Measurements from ENCODE around the gene INKA1.
"Not testable (repeated sequence)": the region's sequence is repeated elsewhere in the genome, so short reads cannot be mapped to it uniquely, and the experiment has no call there.

Gene INKA1

GRCh38 chr3:49775538-49775937 is 27.5 kb upstream of the INKA1 start:
- no peak for DNase-seq (ENCODE audit: low read depth)
- H3K27me3 ChIP-seq (replicated peaks; ENCODE audit: control insufficient read depth, insufficient read depth, low read length): no peaks in the 10 kb centered on the region
- H3K9ac ChIP-seq (ENCODE audit: low read length): no peak overlapping the region
- H3K4me3 ChIP-seq (ENCODE audit: low read length): no peak overlapping the region
- peaks cover 2% of the 10 kb centered on the region for H3K36me3 ChIP-seq (ENCODE audit: control insufficient read depth, insufficient read depth, low read length, severe bottlenecking)
- no peaks in the 10 kb centered on the region for H3K9me3 ChIP-seq (ENCODE audit: control insufficient read depth, low read length)
- H3K4me1 ChIP-seq (ENCODE audit: control insufficient read depth, insufficient read depth, low read length): peaks cover 4% of the 10 kb centered on the region

GRCh38 chr3:49776101-49776500 is 27.0 kb upstream of the INKA1 start:
- H3K9me3 ChIP-seq (ENCODE audit: control insufficient read depth, low read length); H3K36me3 ChIP-seq (ENCODE audit: control insufficient read depth, insufficient read depth, low read length, severe bottlenecking): not testable (repeated sequence)

GRCh38 chr3:49779358-49780079 is 23.5 kb upstream of the INKA1 start:
- H3K4me3 ChIP-seq (ENCODE audit: low read length): no peak overlapping the region
- H3K9ac ChIP-seq (ENCODE audit: low read length): no peak overlapping the region
- no peaks in the 10 kb centered on the region for H3K27me3 ChIP-seq (replicated peaks; ENCODE audit: control insufficient read depth, insufficient read depth, low read length)
- peaks cover 16% of the 10 kb centered on the region for H3K4me1 ChIP-seq (ENCODE audit: control insufficient read depth, insufficient read depth, low read length)
- H3K9me3 ChIP-seq (ENCODE audit: control insufficient read depth, low read length): no peaks in the 10 kb centered on the region
- peaks cover 9% of the 10 kb centered on the region for H3K36me3 ChIP-seq (ENCODE audit: control insufficient read depth, insufficient read depth, low read length, severe bottlenecking)
- DNase-seq (ENCODE audit: low read depth): no peak

More at GRCh38 chr3:49776101-49776500, 27.0 kb upstream of the INKA1 start:
- not testable (repeated sequence) for H3K27me3 ChIP-seq (replicated peaks; ENCODE audit: control insufficient read depth, insufficient read depth, low read length); H3K9ac ChIP-seq (ENCODE audit: low read length); H3K4me3 ChIP-seq (ENCODE audit: low read length); H3K4me1 ChIP-seq (ENCODE audit: control insufficient read depth, insufficient read depth, low read length); DNase-seq (ENCODE audit: low read depth)

- Histone ChIP-seq H3K27me3 (replicated peaks; ENCODE audit: control insufficient read depth, insufficient read depth, low read length) (no peaks in the 10 kb centered on the region), H3K4me3 (ENCODE audit: low read length) (no peak overlapping the region), H3K9ac (ENCODE audit: low read length) (peak overlapping the region; percentile 4), H3K36me3 (ENCODE audit: control insufficient read depth, insufficient read depth, low read length, severe bottlenecking) (peaks cover 9% of the 10 kb centered on the region), H3K9me3 (ENCODE audit: control insufficient read depth, low read length) (no peaks in the 10 kb centered on the region), H3K4me1 (ENCODE audit: control insufficient read depth, insufficient read depth, low read length) (peaks cover 21% of the 10 kb centered on the region)
- DNase-seq (ENCODE audit: low read depth): no peak
Measured at GRCh38 chr3:49780080-49780974, 22.7 kb upstream of the INKA1 start.

GRCh38 chr3:49780975-49781365 is 22.1 kb upstream of the INKA1 start:
- not testable (repeated sequence) for H3K27me3 ChIP-seq (replicated peaks; ENCODE audit: control insufficient read depth, insufficient read depth, low read length); H3K4me3 ChIP-seq (ENCODE audit: low read length); H3K36me3 ChIP-seq (ENCODE audit: control insufficient read depth, insufficient read depth, low read length, severe bottlenecking); DNase-seq (ENCODE audit: low read depth); H3K9me3 ChIP-seq (ENCODE audit: control insufficient read depth, low read length)
- Histone ChIP-seq H3K9ac (ENCODE audit: low read length) (peak overlapping the region; percentile 4), H3K4me1 (ENCODE audit: control insufficient read depth, insufficient read depth, low read length) (peaks cover 23% of the 10 kb centered on the region)

- H3K27me3 ChIP-seq (replicated peaks; ENCODE audit: control insufficient read depth, insufficient read depth, low read length): no peaks in the 10 kb centered on the region
- DNase-seq (ENCODE audit: low read depth): peak; percentile 10
- H3K36me3 ChIP-seq (ENCODE audit: control insufficient read depth, insufficient read depth, low read length, severe bottlenecking): peaks cover 9% of the 10 kb centered on the region
- H3K9me3 ChIP-seq (ENCODE audit: control insufficient read depth, low read length): no peaks in the 10 kb centered on the region
- no peak overlapping the region for H3K4me3 ChIP-seq (ENCODE audit: low read length)
- H3K4me1 ChIP-seq (ENCODE audit: control insufficient read depth, insufficient read depth, low read length): peaks cover 23% of the 10 kb centered on the region
- H3K9ac ChIP-seq (ENCODE audit: low read length): no peak overlapping the region
Measured at GRCh38 chr3:49781415-49782199, 21.5 kb upstream of the INKA1 start.

GRCh38 chr3:49782277-49782676 is 20.8 kb upstream of the INKA1 start:
- H3K4me3 ChIP-seq (ENCODE audit: low read length); H3K9ac ChIP-seq (ENCODE audit: low read length); H3K27me3 ChIP-seq (replicated peaks; ENCODE audit: control insufficient read depth, insufficient read depth, low read length); H3K9me3 ChIP-seq (ENCODE audit: control insufficient read depth, low read length); H3K36me3 ChIP-seq (ENCODE audit: control insufficient read depth, insufficient read depth, low read length, severe bottlenecking); DNase-seq (ENCODE audit: low read depth): not testable (repeated sequence)
- H3K4me1 ChIP-seq (ENCODE audit: control insufficient read depth, insufficient read depth, low read length): peaks cover 29% of the 10 kb centered on the region

- peak overlapping the region; percentile 85 for H3K4me3 ChIP-seq (ENCODE audit: low read length)
- no peaks in the 10 kb centered on the region for H3K9me3 ChIP-seq (ENCODE audit: control insufficient read depth, low read length)
- peak; percentile 70 for DNase-seq (ENCODE audit: low read depth)
- peak overlapping the region; percentile 90 for H3K9ac ChIP-seq (ENCODE audit: low read length)
- H3K4me1 ChIP-seq (ENCODE audit: control insufficient read depth, insufficient read depth, low read length): peaks cover 23% of the 10 kb centered on the region
- peaks cover 7% of the 10 kb centered on the region for H3K36me3 ChIP-seq (ENCODE audit: control insufficient read depth, insufficient read depth, low read length, severe bottlenecking)
- no peaks in the 10 kb centered on the region for H3K27me3 ChIP-seq (replicated peaks; ENCODE audit: control insufficient read depth, insufficient read depth, low read length)
Measured at GRCh38 chr3:49785565-49786356, 17.3 kb upstream of the INKA1 start.

GRCh38 chr3:49786357-49787181 is 16.5 kb upstream of the INKA1 start, which contains the start of gene IP6K1:
TSS of gene IP6K1 (minus strand) at chr3:49786542. CDS start at chr3:49748040, 38,502 bp downstream.
- H3K9me3 ChIP-seq (ENCODE audit: control insufficient read depth, low read length): no peaks in the 10 kb centered on the region
- H3K4me3 ChIP-seq (ENCODE audit: low read length): peak within 1 kb of the TSS; percentile 85

GRCh38 chr3:49787182-49787464 is 15.9 kb upstream of the INKA1 start:
- DNase-seq (ENCODE audit: low read depth): no peak
- Histone ChIP-seq H3K4me1 (ENCODE audit: control insufficient read depth, insufficient read depth, low read length) (peaks cover 15% of the 10 kb centered on the region), H3K9me3 (ENCODE audit: control insufficient read depth, low read length) (no peaks in the 10 kb centered on the region), H3K9ac (ENCODE audit: low read length) (peak overlapping the region; percentile 90), H3K27me3 (replicated peaks; ENCODE audit: control insufficient read depth, insufficient read depth, low read length) (no peaks in the 10 kb centered on the region), H3K36me3 (ENCODE audit: control insufficient read depth, insufficient read depth, low read length, severe bottlenecking) (no peaks in the 10 kb centered on the region), H3K4me3 (ENCODE audit: low read length) (peak overlapping the region; percentile 85)

More at GRCh38 chr3:49786357-49787181, 16.5 kb upstream of the INKA1 start, which contains the start of gene IP6K1:
- DNase-seq (ENCODE audit: low read depth): peak; percentile 100
- Histone ChIP-seq H3K27me3 (replicated peaks; ENCODE audit: control insufficient read depth, insufficient read depth, low read length) (no peaks in the 10 kb centered on the region), H3K4me1 (ENCODE audit: control insufficient read depth, insufficient read depth, low read length) (peaks cover 16% of the 10 kb centered on the region), H3K36me3 (ENCODE audit: control insufficient read depth, insufficient read depth, low read length, severe bottlenecking) (peaks cover 2% of the 10 kb centered on the region), H3K9ac (ENCODE audit: low read length) (peak within 1 kb of the TSS; percentile 90)

All from adipocyte (in vitro differentiated cells).